AG08395 (cell line): ENCODE measurements around the gene C3orf20.

Experiments used
- DNase-seq: peaks from one replicate; pipeline ENCODE4 v3.0.0; 2012; ENCODE audit warnings: mixed read lengths, low spot score

Gene C3orf20

DNA sequence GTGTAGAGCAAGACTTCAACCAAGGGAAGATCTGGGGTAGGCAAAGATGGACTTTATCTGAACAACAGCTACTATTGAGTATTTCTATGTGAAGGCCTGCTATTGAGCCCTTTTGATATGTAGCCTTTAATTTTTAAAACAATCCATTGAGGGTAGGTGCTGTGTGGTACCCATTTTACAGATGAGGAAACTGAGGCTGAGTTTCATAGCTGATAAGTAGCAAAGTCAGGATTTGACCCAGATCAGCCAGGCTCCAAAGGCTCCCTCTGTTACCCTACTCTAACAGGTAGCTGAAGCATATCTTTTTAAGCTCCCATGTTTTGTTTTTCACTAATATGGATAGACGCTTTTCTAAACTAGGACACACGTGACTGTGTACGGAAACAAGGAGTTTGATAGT is 141.4 kb downstream of the C3orf20 start:
- DNase-seq, result no peak

DNA sequence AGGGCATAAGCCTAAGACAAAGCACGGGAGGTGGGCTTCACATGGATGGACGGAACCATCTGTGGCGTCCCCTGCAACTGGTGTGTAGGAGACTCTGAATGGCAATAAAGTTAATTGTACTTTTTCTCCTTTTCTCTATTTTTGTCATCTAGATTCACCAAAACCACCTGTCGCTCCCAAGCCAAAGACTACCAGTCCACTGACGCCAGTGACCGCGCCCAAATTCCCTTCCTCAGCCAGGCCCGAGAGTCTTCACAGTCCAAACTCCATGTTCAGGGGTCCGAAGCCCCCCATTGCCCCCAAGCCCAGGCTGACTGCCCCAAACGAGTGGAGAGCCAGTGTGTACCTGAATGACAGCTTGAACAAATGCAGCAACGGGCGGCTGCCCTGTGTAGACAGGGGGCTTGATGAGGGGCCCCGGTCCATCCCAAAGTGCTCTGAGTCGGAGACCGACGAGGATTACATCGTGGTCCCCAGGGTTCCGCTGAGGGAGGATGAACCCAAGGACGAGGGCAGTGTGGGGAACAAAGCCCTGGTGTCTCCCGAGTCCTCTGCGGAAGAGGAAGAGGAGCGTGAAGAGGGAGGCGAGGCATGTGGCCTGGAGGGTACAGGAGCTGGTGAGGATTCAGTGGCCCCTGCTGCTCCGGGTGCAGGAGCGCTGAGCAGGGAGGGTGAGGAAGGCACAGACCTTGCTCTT is 144.0 kb downstream of the C3orf20 start, which contains the start of gene FGD5:
FGD5 (plus strand) TSS at position 159 of the 697 bp plus-strand sequence; CDS start at position 269, 110 bp downstream.
- DNase-seq, result no peak

DNA sequence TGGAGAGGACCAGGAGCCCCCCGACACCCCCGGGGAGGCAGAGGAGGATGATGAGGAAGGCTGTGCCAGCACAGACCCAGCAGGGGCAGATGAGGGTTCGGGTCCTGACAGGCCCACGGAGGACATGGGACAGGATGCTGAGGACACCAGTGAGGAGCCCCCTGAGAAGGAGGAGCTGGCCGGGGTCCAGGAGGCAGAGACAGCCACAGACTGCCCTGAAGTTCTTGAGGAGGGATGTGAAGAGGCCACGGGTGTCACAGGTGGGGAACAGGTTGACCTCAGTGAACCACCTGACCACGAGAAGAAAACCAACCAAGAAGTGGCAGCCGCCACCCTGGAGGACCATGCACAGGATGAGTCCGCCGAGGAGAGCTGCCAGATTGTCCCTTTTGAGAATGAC is 144.7 kb downstream of the C3orf20 start:
- no peak for DNase-seq

DNA sequence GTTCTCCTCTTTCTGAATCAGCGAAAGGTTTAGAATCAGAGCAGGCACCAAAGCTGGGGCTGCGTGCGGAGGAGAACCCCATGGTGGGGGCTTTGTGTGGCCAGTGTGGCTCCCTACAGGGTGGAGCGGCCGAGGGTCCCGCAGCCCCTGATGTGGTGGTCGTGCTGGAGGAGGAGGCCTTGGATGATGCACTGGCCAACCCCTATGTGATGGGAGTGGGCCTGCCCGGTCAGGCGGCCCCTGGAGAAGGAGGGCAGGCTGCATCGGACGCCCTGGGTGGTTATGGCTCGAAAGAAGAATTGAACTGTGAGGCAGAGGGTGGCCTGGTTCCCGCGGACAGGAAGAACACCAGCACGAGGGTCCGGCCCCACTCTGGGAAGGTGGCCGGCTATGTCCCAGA is 145.2 kb downstream of the C3orf20 start:
- DNase-seq, result no peak

- no peak for DNase-seq
Observed at GRCh38 chr3:14821151-14821550, 146.2 kb downstream of the C3orf20 start.

DNA sequence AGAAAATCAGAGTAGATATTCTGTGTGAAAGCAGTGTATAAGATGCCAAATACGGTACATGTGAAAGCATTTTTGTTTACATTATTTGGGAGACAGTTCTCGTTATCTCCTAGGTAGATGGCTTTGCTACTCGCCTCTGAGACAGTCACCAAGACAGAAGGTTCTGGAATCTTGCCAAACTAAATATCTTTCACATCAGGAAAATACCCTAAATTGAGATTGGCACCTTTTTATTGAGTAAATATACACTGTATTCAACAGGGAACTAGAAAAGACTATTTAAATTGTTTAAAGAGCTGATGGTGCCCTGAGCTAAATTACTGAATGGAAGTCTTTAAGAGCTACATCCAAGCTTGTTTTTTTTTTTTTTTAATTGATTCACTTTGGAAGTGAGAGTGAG is 147.2 kb downstream of the C3orf20 start:
- DNase-seq, result no peak
